Measurements from ENCODE around the gene ALDOA. TPM values are rescaled to one million over a fixed set of nuclear protein-coding genes. Genes with fewer than 3 reads are reported as not detected.
A peak's percentile ranks its signal among the peaks of the same experiment; 100 is the strongest.

The ALDOA gene
- total and polyA plus RNA-seq, 10 of the 15 experiments (the other 5 are each of a cell fraction or from before 2014, with no cell fraction given), result 218 to 2,339 (median 1,095) TPM

DNA sequence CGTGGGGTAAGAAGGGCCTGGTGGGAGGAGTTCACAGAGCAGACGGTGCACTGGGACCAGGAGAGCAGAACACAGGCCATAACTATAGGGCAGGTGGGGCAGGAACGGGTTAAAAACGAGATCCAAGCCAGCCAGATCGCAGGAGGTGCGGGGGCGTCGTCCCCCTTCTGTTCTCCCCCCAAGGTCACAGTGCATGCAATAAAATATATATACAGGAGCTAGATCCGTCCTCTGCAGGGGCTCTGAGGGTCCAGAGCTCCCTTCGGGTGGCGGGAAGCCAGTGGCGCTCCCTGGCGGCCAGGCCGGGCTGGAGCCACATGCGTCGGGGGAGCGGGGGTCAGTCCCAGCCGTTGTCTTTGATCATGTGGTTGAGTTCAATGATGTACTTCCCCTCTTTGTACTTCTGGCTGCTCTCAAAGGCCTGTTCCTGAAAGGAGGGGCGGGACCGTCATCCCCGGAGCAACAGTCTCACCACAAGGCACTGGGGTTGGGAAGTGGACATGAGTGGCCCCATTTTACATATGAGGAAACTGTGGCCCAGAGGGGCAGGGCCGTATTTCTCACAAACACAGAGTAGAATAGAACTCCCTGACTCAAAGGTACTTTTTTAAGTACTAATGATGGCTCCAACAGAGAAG, 26.9 kb downstream of the ALDOA start (continued):
- TF ChIP-seq BACH1 (IDR thresholded peaks at IDR 0.05; ENCODE audit: borderline replicate concordance), result peak; percentile 46; the same call in 1 of the 2 replicates
- no peak for TF ChIP-seq JUND (IDR thresholded peaks at IDR 0.05; ENCODE audit: low read depth, low read length)
- TF ChIP-seq TCF12 (IDR thresholded peaks at IDR 0.05; ENCODE audit: low read depth, low read length), result peak; percentile 70; the same call in 1 of the 2 replicates
- TF ChIP-seq, protein P1, sequence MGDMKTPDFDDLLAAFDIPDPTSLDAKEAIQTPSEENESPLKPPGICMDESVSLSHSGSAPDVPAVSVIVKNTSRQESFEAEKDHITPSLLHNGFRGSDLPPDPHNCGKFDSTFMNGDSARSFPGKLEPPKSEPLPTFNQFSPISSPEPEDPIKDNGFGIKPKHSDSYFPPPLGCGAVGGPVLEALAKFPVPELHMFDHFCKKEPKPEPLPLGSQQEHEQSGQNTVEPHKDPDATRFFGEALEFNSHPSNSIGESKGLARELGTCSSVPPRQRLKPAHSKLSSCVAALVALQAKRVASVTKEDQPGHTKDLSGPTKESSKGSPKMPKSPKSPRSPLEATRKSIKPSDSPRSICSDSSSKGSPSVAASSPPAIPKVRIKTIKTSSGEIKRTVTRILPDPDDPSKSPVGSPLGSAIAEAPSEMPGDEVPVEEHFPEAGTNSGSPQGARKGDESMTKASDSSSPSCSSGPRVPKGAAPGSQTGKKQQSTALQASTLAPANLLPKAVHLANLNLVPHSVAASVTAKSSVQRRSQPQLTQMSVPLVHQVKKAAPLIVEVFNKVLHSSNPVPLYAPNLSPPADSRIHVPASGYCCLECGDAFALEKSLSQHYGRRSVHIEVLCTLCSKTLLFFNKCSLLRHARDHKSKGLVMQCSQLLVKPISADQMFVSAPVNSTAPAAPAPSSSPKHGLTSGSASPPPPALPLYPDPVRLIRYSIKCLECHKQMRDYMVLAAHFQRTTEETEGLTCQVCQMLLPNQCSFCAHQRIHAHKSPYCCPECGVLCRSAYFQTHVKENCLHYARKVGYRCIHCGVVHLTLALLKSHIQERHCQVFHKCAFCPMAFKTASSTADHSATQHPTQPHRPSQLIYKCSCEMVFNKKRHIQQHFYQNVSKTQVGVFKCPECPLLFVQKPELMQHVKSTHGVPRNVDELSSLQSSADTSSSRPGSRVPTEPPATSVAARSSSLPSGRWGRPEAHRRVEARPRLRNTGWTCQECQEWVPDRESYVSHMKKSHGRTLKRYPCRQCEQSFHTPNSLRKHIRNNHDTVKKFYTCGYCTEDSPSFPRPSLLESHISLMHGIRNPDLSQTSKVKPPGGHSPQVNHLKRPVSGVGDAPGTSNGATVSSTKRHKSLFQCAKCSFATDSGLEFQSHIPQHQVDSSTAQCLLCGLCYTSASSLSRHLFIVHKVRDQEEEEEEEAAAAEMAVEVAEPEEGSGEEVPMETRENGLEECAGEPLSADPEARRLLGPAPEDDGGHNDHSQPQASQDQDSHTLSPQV (IDR thresholded peaks at IDR 0.05), result peak; percentile 97
- no peak for TF ChIP-seq NR2C2 (IDR thresholded peaks at IDR 0.05; ENCODE audit: borderline replicate concordance, control insufficient read depth, insufficient read length, low read depth)
- TF ChIP-seq, protein P2, sequence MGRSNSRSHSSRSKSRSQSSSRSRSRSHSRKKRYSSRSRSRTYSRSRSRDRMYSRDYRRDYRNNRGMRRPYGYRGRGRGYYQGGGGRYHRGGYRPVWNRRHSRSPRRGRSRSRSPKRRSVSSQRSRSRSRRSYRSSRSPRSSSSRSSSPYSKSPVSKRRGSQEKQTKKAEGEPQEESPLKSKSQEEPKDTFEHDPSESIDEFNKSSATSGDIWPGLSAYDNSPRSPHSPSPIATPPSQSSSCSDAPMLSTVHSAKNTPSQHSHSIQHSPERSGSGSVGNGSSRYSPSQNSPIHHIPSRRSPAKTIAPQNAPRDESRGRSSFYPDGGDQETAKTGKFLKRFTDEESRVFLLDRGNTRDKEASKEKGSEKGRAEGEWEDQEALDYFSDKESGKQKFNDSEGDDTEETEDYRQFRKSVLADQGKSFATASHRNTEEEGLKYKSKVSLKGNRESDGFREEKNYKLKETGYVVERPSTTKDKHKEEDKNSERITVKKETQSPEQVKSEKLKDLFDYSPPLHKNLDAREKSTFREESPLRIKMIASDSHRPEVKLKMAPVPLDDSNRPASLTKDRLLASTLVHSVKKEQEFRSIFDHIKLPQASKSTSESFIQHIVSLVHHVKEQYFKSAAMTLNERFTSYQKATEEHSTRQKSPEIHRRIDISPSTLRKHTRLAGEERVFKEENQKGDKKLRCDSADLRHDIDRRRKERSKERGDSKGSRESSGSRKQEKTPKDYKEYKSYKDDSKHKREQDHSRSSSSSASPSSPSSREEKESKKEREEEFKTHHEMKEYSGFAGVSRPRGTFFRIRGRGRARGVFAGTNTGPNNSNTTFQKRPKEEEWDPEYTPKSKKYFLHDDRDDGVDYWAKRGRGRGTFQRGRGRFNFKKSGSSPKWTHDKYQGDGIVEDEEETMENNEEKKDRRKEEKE (IDR thresholded peaks at IDR 0.05), result no peak
- peak; percentile 64; the same call in 1 of the 2 replicates for TF ChIP-seq YY1 (IDR thresholded peaks at IDR 0.05; ENCODE audit: low read depth, low read length)
- TF ChIP-seq SMC3 (IDR thresholded peaks at IDR 0.05; ENCODE audit: borderline replicate concordance, low read length), result peak; percentile 53; the same call in 1 of the 2 replicates
- TF ChIP-seq IKZF1 (conservative IDR thresholded peaks at IDR 0.05), result peak; percentile 88
- TF ChIP-seq BCL11A (IDR thresholded peaks at IDR 0.05; ENCODE audit: low read depth, low read length), result 0 out of 2 replicates have a peak, but pooled peaks have one; percentile 30
- TF ChIP-seq, protein P3, sequence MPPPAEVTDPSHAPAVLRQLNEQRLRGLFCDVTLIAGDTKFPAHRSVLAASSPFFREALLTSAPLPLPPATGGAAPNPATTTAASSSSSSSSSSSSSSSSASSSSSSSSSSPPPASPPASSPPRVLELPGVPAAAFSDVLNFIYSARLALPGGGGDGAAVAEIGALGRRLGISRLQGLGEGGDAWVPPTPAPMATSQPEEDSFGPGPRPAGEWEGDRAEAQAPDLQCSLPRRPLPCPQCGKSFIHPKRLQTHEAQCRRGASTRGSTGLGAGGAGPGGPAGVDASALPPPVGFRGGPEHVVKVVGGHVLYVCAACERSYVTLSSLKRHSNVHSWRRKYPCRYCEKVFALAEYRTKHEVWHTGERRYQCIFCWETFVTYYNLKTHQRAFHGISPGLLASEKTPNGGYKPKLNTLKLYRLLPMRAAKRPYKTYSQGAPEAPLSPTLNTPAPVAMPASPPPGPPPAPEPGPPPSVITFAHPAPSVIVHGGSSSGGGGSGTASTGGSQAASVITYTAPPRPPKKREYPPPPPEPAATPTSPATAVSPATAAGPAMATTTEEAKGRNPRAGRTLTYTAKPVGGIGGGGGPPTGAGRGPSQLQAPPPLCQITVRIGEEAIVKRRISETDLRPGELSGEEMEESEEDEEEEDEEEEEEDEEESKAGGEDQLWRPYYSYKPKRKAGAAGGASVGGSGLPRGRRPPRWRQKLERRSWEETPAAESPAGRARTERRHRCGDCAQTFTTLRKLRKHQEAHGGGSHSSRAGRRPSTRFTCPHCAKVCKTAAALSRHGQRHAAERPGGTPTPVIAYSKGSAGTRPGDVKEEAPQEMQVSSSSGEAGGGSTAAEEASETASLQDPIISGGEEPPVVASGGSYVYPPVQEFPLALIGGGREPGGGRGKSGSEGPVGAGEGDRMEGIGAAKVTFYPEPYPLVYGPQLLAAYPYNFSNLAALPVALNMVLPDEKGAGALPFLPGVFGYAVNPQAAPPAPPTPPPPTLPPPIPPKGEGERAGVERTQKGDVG (CRISPR knock-in tag; IDR thresholded peaks at IDR 0.05), result 0 out of 2 replicates have a peak, but pooled peaks have one; percentile 21
- TF ChIP-seq, protein P4, sequence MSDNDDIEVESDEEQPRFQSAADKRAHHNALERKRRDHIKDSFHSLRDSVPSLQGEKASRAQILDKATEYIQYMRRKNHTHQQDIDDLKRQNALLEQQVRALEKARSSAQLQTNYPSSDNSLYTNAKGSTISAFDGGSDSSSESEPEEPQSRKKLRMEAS (IDR thresholded peaks at IDR 0.05; ENCODE audit: low read depth, low read length), result peak; percentile 83; the same call in 1 of the 2 replicates
- TF ChIP-seq, protein P5, sequence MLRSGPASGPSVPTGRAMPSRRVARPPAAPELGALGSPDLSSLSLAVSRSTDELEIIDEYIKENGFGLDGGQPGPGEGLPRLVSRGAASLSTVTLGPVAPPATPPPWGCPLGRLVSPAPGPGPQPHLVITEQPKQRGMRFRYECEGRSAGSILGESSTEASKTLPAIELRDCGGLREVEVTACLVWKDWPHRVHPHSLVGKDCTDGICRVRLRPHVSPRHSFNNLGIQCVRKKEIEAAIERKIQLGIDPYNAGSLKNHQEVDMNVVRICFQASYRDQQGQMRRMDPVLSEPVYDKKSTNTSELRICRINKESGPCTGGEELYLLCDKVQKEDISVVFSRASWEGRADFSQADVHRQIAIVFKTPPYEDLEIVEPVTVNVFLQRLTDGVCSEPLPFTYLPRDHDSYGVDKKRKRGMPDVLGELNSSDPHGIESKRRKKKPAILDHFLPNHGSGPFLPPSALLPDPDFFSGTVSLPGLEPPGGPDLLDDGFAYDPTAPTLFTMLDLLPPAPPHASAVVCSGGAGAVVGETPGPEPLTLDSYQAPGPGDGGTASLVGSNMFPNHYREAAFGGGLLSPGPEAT (IDR thresholded peaks at IDR 0.05; ENCODE audit: low read depth), result peak; percentile 73
- TF ChIP-seq GABPA (IDR thresholded peaks at IDR 0.05; ENCODE audit: low read depth), result no peak
- 0 out of 2 replicates have a peak, but pooled peaks have one; percentile 30 for TF ChIP-seq DPF2 (IDR thresholded peaks at IDR 0.05)
- no peak for TF ChIP-seq BMI1 (IDR thresholded peaks at IDR 0.05; ENCODE audit: borderline replicate concordance)
- peak; percentile 49; the same call in 1 of the 2 replicates for TF ChIP-seq IRF4 (IDR thresholded peaks at IDR 0.05; ENCODE audit: low read depth, low read length)
- peak; percentile 75 for TF ChIP-seq RAD51 (IDR thresholded peaks at IDR 0.05)

All from GM12878 (cell line).